OCI-LY3 (cell line): ENCODE measurements around the gene CAMTA1.

Source experiments
- H2AFZ ChIP-seq: fragments of 200-600, 300-600 bp; shearing (Covaris generic); 2 replicates; pipeline ENCODE4 v1.6.0; 2014; ENCODE audit warnings: antibody characterized with exemption, low read depth, low read length
- H3K27ac ChIP-seq: fragments of 200-600, 300-600 bp; sonication (generic); 2 replicates; pipeline ENCODE4 v1.5.1; 2014; ENCODE audit warnings: mild to moderate bottlenecking, low read length, moderate library complexity, mixed read lengths
- H3K27me3 ChIP-seq: fragments of 200-600, 300-600 bp; sonication (generic); 2 replicates; pipeline ENCODE4 v1.6.1; 2014; ENCODE audit warnings: low read depth, low read length, mixed read lengths
- H3K36me3 ChIP-seq: fragments of 200-600, 300-600 bp; sonication (generic); replicated peaks from 2 replicates; pipeline ENCODE3; 2014; ENCODE audit warnings: low read depth, low read length, mixed read lengths
- H3K4me1 ChIP-seq: fragments of 300-600, 200-600 bp; sonication (generic); 2 replicates; pipeline ENCODE4 v1.6.1; 2014; ENCODE audit warnings: low read length, mixed read lengths
- H3K4me2 ChIP-seq: fragments of 200-600, 300-600 bp; sonication (generic); 2 replicates; pipeline ENCODE4 v1.6.1; 2014; ENCODE audit warnings: low read length, mixed read lengths
- H3K4me3 ChIP-seq: fragments of 300-600, 200-600 bp; sonication (generic); 2 replicates; pipeline ENCODE4 v1.5.1; 2014; ENCODE audit warnings: antibody characterized with exemption, mild to moderate bottlenecking, low read length, moderate library complexity
- H3K79me2 ChIP-seq: fragments of 300-600, 200-600 bp; shearing (Covaris generic); 2 replicates; pipeline ENCODE4 v1.6.1; 2014; ENCODE audit warnings: mild to moderate bottlenecking, low read length, mixed read lengths
- H3K9ac ChIP-seq: fragments of 300-600, 200-600 bp; shearing (Covaris generic); 2 replicates; pipeline ENCODE4 v1.6.0; 2014; ENCODE audit warnings: mild to moderate bottlenecking, low read length, moderate library complexity
- H3K9me3 ChIP-seq: fragments of 200-600, 300-600 bp; shearing (Covaris generic); 2 replicates; pipeline ENCODE4 v1.6.1; 2014; ENCODE audit warnings: low read length, mixed read lengths; ENCODE audit not compliant: insufficient read depth
- H4K20me1 ChIP-seq: fragments of 200-600, 300-600 bp; sonication (generic); 2 replicates; pipeline ENCODE4 v1.6.1; 2016; ENCODE audit warnings: low read length, mixed read lengths; ENCODE audit not compliant: insufficient read depth
- CTCF ChIP-seq: fragments of 200-600, 300-600 bp; sonication (generic); IDR thresholded peaks from 2 replicates; pipeline ENCODE4 v1.5.1; 2014; ENCODE audit warnings: antibody characterized with exemption, low read length, low read depth
- EZH2phosphoT487 ChIP-seq: fragments of 200-600 bp; shearing (Covaris generic); IDR thresholded peaks from 2 replicates; pipeline ENCODE4 v1.6.1; 2018; ENCODE audit warnings: antibody characterized with exemption, mixed run types, low read depth

The CAMTA1 gene

GRCh38 chr1:7384679-7385078, 599.4 kb downstream of the CAMTA1 start:
- H3K27me3 ChIP-seq, result no peaks in the 10 kb centered on the region
- H3K9me3 ChIP-seq, result no peaks in the 10 kb centered on the region

GRCh38 chr1:7385471-7386225, 600.4 kb downstream of the CAMTA1 start:
- no peaks in the 10 kb centered on the region for H3K79me2 ChIP-seq
- H3K4me3 ChIP-seq, result no peak overlapping the region
- H3K9me3 ChIP-seq, result no peaks in the 10 kb centered on the region
- H4K20me1 ChIP-seq, result no peaks in the 10 kb centered on the region
- no peaks in the 10 kb centered on the region for H3K27me3 ChIP-seq
- no peak overlapping the region for H3K27ac ChIP-seq
- H3K4me2 ChIP-seq, result no peak overlapping the region
- no peaks in the 10 kb centered on the region for H3K4me1 ChIP-seq
- TF ChIP-seq CTCF (no peak), EZH2phosphoT487 (no peak)
- no peak overlapping the region for H3K9ac ChIP-seq
- H2AFZ ChIP-seq, result no peak overlapping the region
- no peaks in the 10 kb centered on the region for H3K36me3 ChIP-seq

More at GRCh38 chr1:7384679-7385078, 599.4 kb downstream of the CAMTA1 start:
- Histone ChIP-seq H3K27ac (no peak overlapping the region), H3K79me2 (no peaks in the 10 kb centered on the region), H2AFZ (no peak overlapping the region), H3K4me3 (no peak overlapping the region), H3K4me2 (no peak overlapping the region), H3K36me3 (no peaks in the 10 kb centered on the region), H3K9ac (no peak overlapping the region), H3K4me1 (no peaks in the 10 kb centered on the region), H4K20me1 (no peaks in the 10 kb centered on the region)
- TF ChIP-seq EZH2phosphoT487 (no peak), CTCF (no peak)

GRCh38 chr1:7386226-7387052, 601.2 kb downstream of the CAMTA1 start:
- H3K36me3 ChIP-seq, result no peaks in the 10 kb centered on the region
- H3K9me3 ChIP-seq, result no peaks in the 10 kb centered on the region
- H3K4me3 ChIP-seq, result no peak overlapping the region
- no peak overlapping the region for H3K9ac ChIP-seq
- H3K79me2 ChIP-seq, result no peaks in the 10 kb centered on the region
- no peaks in the 10 kb centered on the region for H4K20me1 ChIP-seq
- H3K27ac ChIP-seq, result no peak overlapping the region
- H3K27me3 ChIP-seq, result no peaks in the 10 kb centered on the region
- no peak overlapping the region for H2AFZ ChIP-seq
- H3K4me1 ChIP-seq, result no peaks in the 10 kb centered on the region
- TF ChIP-seq CTCF (no peak), EZH2phosphoT487 (no peak)
- no peak overlapping the region for H3K4me2 ChIP-seq
